Endothelial cell of umbilical vein (primary cell): Measurements from ENCODE around the gene KRTAP5-2. TPM values are rescaled to one million over a fixed set of nuclear protein-coding genes. Genes with fewer than 3 reads are reported as not detected.
"Not testable (repeated sequence)": the region's sequence is repeated elsewhere in the genome, so short reads cannot be mapped to it uniquely, and the experiment has no call there.

ENCODE experiments used
- BruUV-seq: library from RNA; stranded (reverse); fragments of 400-500 nt; replicated peaks from 2 replicates; lab custom pipeline; 2021; lab: Mats Ljungman, UMichigan
- CTCF ChIA-PET: fragments of 300-600, 350-600 bp; sonication (Branson Sonifier 250); formaldehyde crosslinking; loops from one replicate; lab custom pipeline; 2021; ENCODE audit warnings: antibody characterized with exemption, inconsistent platforms; lab: Charles Lee
- POLR2A ChIA-PET: fragments of 300-600, 350-600 bp; sonication (Branson Sonifier 250); formaldehyde crosslinking; loops from one replicate; lab custom pipeline; 2021; ENCODE audit warnings: antibody characterized with exemption, inconsistent platforms; lab: Charles Lee
- DNase-seq: peaks from one replicate; pipeline ENCODE4 v3.0.0-alpha.2; 2011; ENCODE audit warnings: low read depth, low spot score
- FAIRE-seq: peaks from 2 replicates; lab custom pipeline; 2011; peaks lifted over from hg19 to GRCh38; lab: Jason Lieb, UNC
- H2AFZ ChIP-seq: 2 replicates; pipeline ENCODE4 v1.6.0; 2012; ENCODE audit warnings: low read depth, low read length, control low read depth, inconsistent platforms
- H3K27ac ChIP-seq: 2 replicates; pipeline ENCODE4 v1.5.1; 2011; ENCODE audit warnings: low read depth, mild to moderate bottlenecking, control low read depth, low read length, moderate library complexity; ENCODE audit not compliant: insufficient read depth
- H3K27me3 ChIP-seq, 2 experiments: 2 replicates each; pipeline versions ENCODE4 v1.6.0 to v1.6.1; 2011; ENCODE audit warnings: low read length in 2 of 2, mixed read lengths in 1 of 2; ENCODE audit not compliant: control insufficient read depth in 2 of 2, insufficient read depth in 2 of 2
- H3K36me3 ChIP-seq, 2 experiments: 2 replicates in 1 of 2; 3 replicates in 1 of 2; pipeline ENCODE4 v1.5.1; 2011; ENCODE audit warnings: low read length in 2 of 2, mild to moderate bottlenecking in 1 of 2, moderate library complexity in 1 of 2; ENCODE audit not compliant: control insufficient read depth in 2 of 2, insufficient read depth in 2 of 2; ENCODE audit errors: extremely low read depth in 1 of 2
- H3K4me1 ChIP-seq: 3 replicates; pipeline ENCODE4 v1.5.1; 2011; ENCODE audit warnings: mild to moderate bottlenecking, low read length; ENCODE audit not compliant: control insufficient read depth, insufficient read depth; ENCODE audit errors: extremely low read depth
- H3K4me2 ChIP-seq: 2 replicates; pipeline ENCODE4 v1.6.1; 2011; ENCODE audit warnings: low read length, control low read depth, mixed read lengths; ENCODE audit not compliant: insufficient read depth
- H3K4me3 ChIP-seq, 3 experiments: fragments of 200-600 bp in 1 of 3; sonication (generic), shearing (Covaris generic) in 1 of 3; replicated peaks in 1 of 3; 2 replicates each; pipeline ENCODE4 v1.5.1; 2011 to 2016; ENCODE audit warnings: control low read depth in 3 of 3, low read length in 3 of 3, mild to moderate bottlenecking in 2 of 3, inconsistent platforms in 1 of 3, low read depth in 1 of 3, moderate library complexity in 1 of 3; ENCODE audit not compliant: insufficient read depth in 1 of 3
- H3K79me2 ChIP-seq: 2 replicates; pipeline ENCODE4 v1.6.0; 2012; ENCODE audit warnings: low read length, inconsistent platforms; ENCODE audit not compliant: control insufficient read depth, insufficient read depth
- H3K9ac ChIP-seq: replicated peaks from 2 replicates; pipeline ENCODE3; 2011; ENCODE audit warnings: low read length, control low read depth; ENCODE audit not compliant: insufficient read depth; ENCODE audit errors: extremely low read depth
- H3K9me1 ChIP-seq: replicated peaks from 3 replicates; pipeline ENCODE4 v1.6.0; 2011; ENCODE audit warnings: mild to moderate bottlenecking, low read length; ENCODE audit not compliant: control insufficient read depth, insufficient read depth; ENCODE audit errors: extremely low read depth
- H3K9me3 ChIP-seq: replicated peaks from 2 replicates; pipeline ENCODE4 v1.5.1; 2012; ENCODE audit warnings: low read length, inconsistent platforms; ENCODE audit not compliant: control insufficient read depth, insufficient read depth
- H4K20me1 ChIP-seq: replicated peaks from 2 replicates; pipeline ENCODE3; 2011; ENCODE audit warnings: mild to moderate bottlenecking, low read length; ENCODE audit not compliant: control insufficient read depth, insufficient read depth; ENCODE audit errors: extremely low read depth
- EZH2 ChIP-seq: IDR thresholded peaks from 2 replicates; pipeline ENCODE4 v1.6.1; 2012; ENCODE audit warnings: borderline replicate concordance, low read depth, mild to moderate bottlenecking, moderate library complexity, low read length, inconsistent platforms; ENCODE audit not compliant: severe bottlenecking
- FOS ChIP-seq: IDR thresholded peaks from 2 replicates; pipeline ENCODE4 v1.6.1; 2011; ENCODE audit warnings: mild to moderate bottlenecking, low read length, moderate library complexity, borderline replicate concordance; ENCODE audit not compliant: insufficient read depth
- GATA2 ChIP-seq: IDR thresholded peaks from 2 replicates; pipeline ENCODE4 v1.7.0; 2011; ENCODE audit warnings: low read depth, mild to moderate bottlenecking, moderate library complexity, mixed read lengths, low read length; ENCODE audit not compliant: insufficient read length, insufficient read depth
- JUN ChIP-seq: IDR thresholded peaks from 2 replicates; pipeline ENCODE4 v1.6.1; 2011; ENCODE audit warnings: borderline replicate concordance, low read depth; ENCODE audit not compliant: insufficient read length, insufficient read depth
- MYC ChIP-seq: IDR thresholded peaks from one replicate; pipeline ENCODE4 v1.6.1; 2011; ENCODE audit warnings: mild to moderate bottlenecking, low read depth, low read length
- POLR2A ChIP-seq: IDR thresholded peaks from 2 replicates; pipeline ENCODE4 v1.6.1; 2012; ENCODE audit warnings: low read depth, mild to moderate bottlenecking, control low read depth, low read length
- POLR2AphosphoS5 ChIP-seq: IDR thresholded peaks from 2 replicates; pipeline ENCODE4 v1.6.1; 2012; ENCODE audit warnings: low read depth, mild to moderate bottlenecking, control low read depth, low read length, moderate library complexity; ENCODE audit not compliant: insufficient read depth
- dilution Hi-C: fragments of 300-500 bp; cut with MboI; formaldehyde crosslinking; loops from one replicate; pipeline ENCODE4 v1.15.0; 2019; ENCODE audit warnings: low sequenced_read_pairs; ENCODE audit not compliant: extremely low pct_ligation_motif_present
- intact Hi-C: fragments of 100-400 bp; cut with micrococcal nuclease; formaldehyde crosslinking; loops from one replicate; pipeline ENCODE4 v1.10.0; 2022
- polyA plus RNA-seq, 4 experiments: library from polyadenylated mRNA; depleted of rRNA in 3 of 4; stranded (reverse) in 3 of 4; unstranded in 1 of 4; fragments of >200 nt; gene quantifications; 2 replicates each; pipeline versions ENCODE4 v1.2.1 to v1.2.3, GENCODE V29; 2011 to 2012; ENCODE audit warnings: missing spikeins in 1 of 4
- total RNA-seq: library from RNA; stranded (reverse); gene quantifications from 2 replicates; pipeline ENCODE4 v1.2.3, GENCODE V29; 2021
- TF ChIP-seq, protein P1 (sequence below): IDR thresholded peaks from 2 replicates; pipeline ENCODE4 v1.6.1; 2011; ENCODE audit not compliant: insufficient read depth, insufficient read length
- TF ChIP-seq, protein P2 (sequence below), 2 donors: IDR thresholded peaks; 1 replicate in 1 of 2; 2 replicates in 1 of 2; pipeline ENCODE4 v1.5.1; 2011; ENCODE audit warnings: low read length in 2 of 2, mild to moderate bottlenecking in 2 of 2, moderate library complexity in 2 of 2, control low read depth in 1 of 2, inconsistent platforms in 1 of 2, low read depth in 1 of 2; ENCODE audit not compliant: insufficient read depth in 1 of 2; ENCODE audit errors: extremely low read depth in 1 of 2

The KRTAP5-2 gene
- total and polyA plus RNA-seq, 2 donors (not counting 3 experiments of a cell fraction or from before 2014, with no cell fraction given): not detected

- no peaks in the 10 kb centered on the region for H3K79me2 ChIP-seq
- no peak for DNase-seq
- no peaks in the 10 kb centered on the region for H3K9me3 ChIP-seq
- no peak overlapping the region for H2AFZ ChIP-seq
- ChIA-PET CTCF (no interaction called here), POLR2A (no interaction called here)
- H3K36me3 ChIP-seq: no peaks in the 10 kb centered on the region
- no TSS peak for BruUV-seq
- peaks cover 0 to 5% of the 10 kb centered on the region in 2 experiments for H3K27me3 ChIP-seq
- no peak for FAIRE-seq
- intact Hi-C loops: no loop called here
- H3K9ac ChIP-seq: no peak overlapping the region
- no peaks in the 10 kb centered on the region for H4K20me1 ChIP-seq
- dilution Hi-C loops: no loop called here
- no peaks in the 10 kb centered on the region for H3K9me1 ChIP-seq
- H3K4me3 ChIP-seq: no peak overlapping the region
- no peak overlapping the region for H3K27ac ChIP-seq
- no peak overlapping the region for H3K4me2 ChIP-seq
- no peak for TF ChIP-seq POLR2A
- TF ChIP-seq, protein P1, sequence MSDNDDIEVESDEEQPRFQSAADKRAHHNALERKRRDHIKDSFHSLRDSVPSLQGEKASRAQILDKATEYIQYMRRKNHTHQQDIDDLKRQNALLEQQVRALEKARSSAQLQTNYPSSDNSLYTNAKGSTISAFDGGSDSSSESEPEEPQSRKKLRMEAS: no peak
- no peak for TF ChIP-seq POLR2AphosphoS5
- TF ChIP-seq GATA2: no peak
- TF ChIP-seq JUN: no peak
- TF ChIP-seq MYC: no peak
- TF ChIP-seq EZH2: no peak
- TF ChIP-seq FOS: no peak
- TF ChIP-seq, protein P2, sequence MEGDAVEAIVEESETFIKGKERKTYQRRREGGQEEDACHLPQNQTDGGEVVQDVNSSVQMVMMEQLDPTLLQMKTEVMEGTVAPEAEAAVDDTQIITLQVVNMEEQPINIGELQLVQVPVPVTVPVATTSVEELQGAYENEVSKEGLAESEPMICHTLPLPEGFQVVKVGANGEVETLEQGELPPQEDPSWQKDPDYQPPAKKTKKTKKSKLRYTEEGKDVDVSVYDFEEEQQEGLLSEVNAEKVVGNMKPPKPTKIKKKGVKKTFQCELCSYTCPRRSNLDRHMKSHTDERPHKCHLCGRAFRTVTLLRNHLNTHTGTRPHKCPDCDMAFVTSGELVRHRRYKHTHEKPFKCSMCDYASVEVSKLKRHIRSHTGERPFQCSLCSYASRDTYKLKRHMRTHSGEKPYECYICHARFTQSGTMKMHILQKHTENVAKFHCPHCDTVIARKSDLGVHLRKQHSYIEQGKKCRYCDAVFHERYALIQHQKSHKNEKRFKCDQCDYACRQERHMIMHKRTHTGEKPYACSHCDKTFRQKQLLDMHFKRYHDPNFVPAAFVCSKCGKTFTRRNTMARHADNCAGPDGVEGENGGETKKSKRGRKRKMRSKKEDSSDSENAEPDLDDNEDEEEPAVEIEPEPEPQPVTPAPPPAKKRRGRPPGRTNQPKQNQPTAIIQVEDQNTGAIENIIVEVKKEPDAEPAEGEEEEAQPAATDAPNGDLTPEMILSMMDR (IDR thresholded peaks at IDR 0.05; ENCODE audit: extremely low read depth in 1 of 2, insufficient read depth in 1 of 2, low read depth in 1 of 2, low read length in 2 of 2): no peak
- H3K4me1 ChIP-seq: no peaks in the 10 kb centered on the region
Measured at GRCh38 chr11:1598816-1599215, 722 bp upstream of the KRTAP5-2 start.

DNA sequence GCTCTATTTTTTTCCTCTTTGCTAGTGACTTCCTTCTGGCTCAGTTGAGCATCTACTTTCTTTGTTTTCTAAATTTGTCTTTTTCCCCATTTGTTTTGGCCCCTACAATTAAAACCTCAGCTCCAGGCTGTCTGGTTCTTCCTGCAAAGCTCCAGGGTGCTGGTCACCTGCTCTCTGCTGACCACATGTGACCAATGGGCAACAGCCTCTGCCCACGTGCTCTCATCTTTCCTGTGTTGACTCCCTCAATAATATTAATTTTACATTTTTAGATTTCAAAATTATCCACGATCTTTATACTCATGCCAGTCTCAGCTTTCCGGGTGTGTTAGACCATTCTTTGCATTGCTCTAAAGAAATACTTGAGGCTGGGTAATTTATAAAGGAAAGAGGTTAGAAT lies 312 bp upstream of the KRTAP5-2 start:
- BruUV-seq, POLR2A ChIA-PET, FAIRE-seq: not testable (repeated sequence)

More for the DNA sequence above, 312 bp upstream of the KRTAP5-2 start:
- DNase-seq, H3K9ac ChIP-seq, H3K36me3 ChIP-seq, H3K27me3 ChIP-seq, H3K4me2 ChIP-seq, H2AFZ ChIP-seq, H3K4me1 ChIP-seq, H3K4me3 ChIP-seq, H4K20me1 ChIP-seq, dilution Hi-C loops, H3K79me2 ChIP-seq, H3K9me1 ChIP-seq, H3K27ac ChIP-seq, H3K9me3 ChIP-seq, intact Hi-C loops: not testable (repeated sequence)
- CTCF ChIA-PET: interaction anchor here (5.4 kb wide), 1 partner anchor 23 kb away, joined by 55 read pairs; no protein-coding TSS in a partner anchor
